SU-DHL-6 (cell line): ENCODE measurements around the gene ELOVL6.

ENCODE experiments used
- EZH2phosphoT487 ChIP-seq: fragments of 200-600 bp; sonication (generic), shearing (Covaris generic); conservative IDR thresholded peaks from 2 replicates; pipeline ENCODE4 v1.6.1; 2018; ENCODE audit warnings: mild to moderate bottlenecking, antibody characterized with exemption, low read length, moderate library complexity, mixed read lengths
- TF ChIP-seq, protein P1 (sequence below): fragments of 200-600 bp; sonication (generic); IDR thresholded peaks from one replicate; pipeline ENCODE4 v1.5.1; 2017; ENCODE audit warnings: antibody characterized with exemption, mild to moderate bottlenecking, low read length, moderate library complexity; ENCODE audit not compliant: insufficient read depth, poor library complexity, severe bottlenecking

DNA sequence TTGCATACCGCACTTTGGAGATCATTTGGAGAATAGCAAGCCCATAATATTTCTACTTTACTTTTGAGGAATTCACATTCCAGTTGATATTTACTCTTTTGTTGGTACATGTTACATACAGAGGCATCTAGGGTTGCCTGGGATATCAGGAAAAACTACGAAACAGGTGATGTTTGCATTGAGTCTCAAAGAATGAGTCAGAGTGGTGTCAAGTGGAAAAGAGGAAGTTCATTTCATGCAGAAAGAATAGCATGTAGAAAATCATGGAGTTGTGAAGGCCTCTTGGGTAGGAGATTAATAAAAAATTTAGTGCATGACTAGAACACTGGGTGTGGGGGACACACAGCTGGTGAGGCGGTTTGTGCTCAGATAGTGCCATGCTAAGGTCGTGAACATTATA lies 33.5 kb upstream of the ELOVL6 start:
- TF ChIP-seq, protein P1, sequence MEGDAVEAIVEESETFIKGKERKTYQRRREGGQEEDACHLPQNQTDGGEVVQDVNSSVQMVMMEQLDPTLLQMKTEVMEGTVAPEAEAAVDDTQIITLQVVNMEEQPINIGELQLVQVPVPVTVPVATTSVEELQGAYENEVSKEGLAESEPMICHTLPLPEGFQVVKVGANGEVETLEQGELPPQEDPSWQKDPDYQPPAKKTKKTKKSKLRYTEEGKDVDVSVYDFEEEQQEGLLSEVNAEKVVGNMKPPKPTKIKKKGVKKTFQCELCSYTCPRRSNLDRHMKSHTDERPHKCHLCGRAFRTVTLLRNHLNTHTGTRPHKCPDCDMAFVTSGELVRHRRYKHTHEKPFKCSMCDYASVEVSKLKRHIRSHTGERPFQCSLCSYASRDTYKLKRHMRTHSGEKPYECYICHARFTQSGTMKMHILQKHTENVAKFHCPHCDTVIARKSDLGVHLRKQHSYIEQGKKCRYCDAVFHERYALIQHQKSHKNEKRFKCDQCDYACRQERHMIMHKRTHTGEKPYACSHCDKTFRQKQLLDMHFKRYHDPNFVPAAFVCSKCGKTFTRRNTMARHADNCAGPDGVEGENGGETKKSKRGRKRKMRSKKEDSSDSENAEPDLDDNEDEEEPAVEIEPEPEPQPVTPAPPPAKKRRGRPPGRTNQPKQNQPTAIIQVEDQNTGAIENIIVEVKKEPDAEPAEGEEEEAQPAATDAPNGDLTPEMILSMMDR, result no peak
- TF ChIP-seq EZH2phosphoT487, result no peak
